Measurements from ENCODE around the gene CLIP1. TPM values are rescaled to one million over a fixed set of nuclear protein-coding genes. Genes with fewer than 3 reads are reported as not detected.

Gene CLIP1
- total RNA-seq, 1 experiment from 2014 or later = 62.2 TPM

DNA sequence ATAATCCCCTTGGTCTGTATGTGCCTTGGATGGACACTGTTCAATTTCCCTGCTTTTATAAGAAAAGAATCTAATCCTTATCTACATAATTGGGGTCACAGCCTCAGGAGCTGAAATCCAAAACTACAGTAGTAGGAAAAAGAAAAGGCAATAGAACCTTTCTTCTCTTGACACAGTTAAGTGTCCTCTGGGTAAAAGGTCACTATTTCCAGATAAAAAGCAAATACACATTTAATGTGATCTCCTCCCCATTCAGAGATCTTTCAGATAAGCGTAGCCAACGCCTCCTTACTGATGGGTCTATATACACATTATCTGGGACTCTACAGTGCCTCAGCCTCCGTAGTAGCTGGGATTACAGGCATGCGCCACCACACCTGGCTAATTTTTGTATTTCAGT, 73.4 kb downstream of the CLIP1 start:
- CTCF ChIA-PET = no interaction called here
- POLR2A ChIA-PET (ENCODE audit: low non-redundant PET) = no interaction called here
- H3K4me3 ChIP-seq (ENCODE audit: low read depth, low read length, poor library complexity, severe bottlenecking) = no peak overlapping the region
- no peaks in the 10 kb centered on the region for H3K9me3 ChIP-seq (ENCODE audit: low read depth, low read length, poor library complexity, severe bottlenecking)
- intact Hi-C loops (cut with micrococcal nuclease; ENCODE audit: unreplicated experiment) = no loop called here
- TF ChIP-seq EZH2 (IDR thresholded peaks at IDR 0.05; ENCODE audit: borderline replicate concordance, low read depth, low read length, poor library complexity, severe bottlenecking) = no peak
- TF ChIP-seq, protein P1, sequence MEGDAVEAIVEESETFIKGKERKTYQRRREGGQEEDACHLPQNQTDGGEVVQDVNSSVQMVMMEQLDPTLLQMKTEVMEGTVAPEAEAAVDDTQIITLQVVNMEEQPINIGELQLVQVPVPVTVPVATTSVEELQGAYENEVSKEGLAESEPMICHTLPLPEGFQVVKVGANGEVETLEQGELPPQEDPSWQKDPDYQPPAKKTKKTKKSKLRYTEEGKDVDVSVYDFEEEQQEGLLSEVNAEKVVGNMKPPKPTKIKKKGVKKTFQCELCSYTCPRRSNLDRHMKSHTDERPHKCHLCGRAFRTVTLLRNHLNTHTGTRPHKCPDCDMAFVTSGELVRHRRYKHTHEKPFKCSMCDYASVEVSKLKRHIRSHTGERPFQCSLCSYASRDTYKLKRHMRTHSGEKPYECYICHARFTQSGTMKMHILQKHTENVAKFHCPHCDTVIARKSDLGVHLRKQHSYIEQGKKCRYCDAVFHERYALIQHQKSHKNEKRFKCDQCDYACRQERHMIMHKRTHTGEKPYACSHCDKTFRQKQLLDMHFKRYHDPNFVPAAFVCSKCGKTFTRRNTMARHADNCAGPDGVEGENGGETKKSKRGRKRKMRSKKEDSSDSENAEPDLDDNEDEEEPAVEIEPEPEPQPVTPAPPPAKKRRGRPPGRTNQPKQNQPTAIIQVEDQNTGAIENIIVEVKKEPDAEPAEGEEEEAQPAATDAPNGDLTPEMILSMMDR (conservative IDR thresholded peaks at IDR 0.05; ENCODE audit: low read depth, low read length) = no peak
- no peak for DNase-seq (ENCODE audit: low spot score)
- no TSS peak for BruUV-seq (replicated peaks)
- peaks cover 13% of the 10 kb centered on the region for H3K36me3 ChIP-seq (ENCODE audit: insufficient read depth, low read length, poor library complexity, severe bottlenecking)
- H3K4me1 ChIP-seq (ENCODE audit: insufficient read depth, low read length, poor library complexity, severe bottlenecking) = no peaks in the 10 kb centered on the region
- no peaks in the 10 kb centered on the region for H3K27me3 ChIP-seq (replicated peaks; ENCODE audit: insufficient read depth, low read depth, low read length, poor library complexity)
- no peak overlapping the region for H3K27ac ChIP-seq (ENCODE audit: low read depth, low read length, poor library complexity, severe bottlenecking)

DNA sequence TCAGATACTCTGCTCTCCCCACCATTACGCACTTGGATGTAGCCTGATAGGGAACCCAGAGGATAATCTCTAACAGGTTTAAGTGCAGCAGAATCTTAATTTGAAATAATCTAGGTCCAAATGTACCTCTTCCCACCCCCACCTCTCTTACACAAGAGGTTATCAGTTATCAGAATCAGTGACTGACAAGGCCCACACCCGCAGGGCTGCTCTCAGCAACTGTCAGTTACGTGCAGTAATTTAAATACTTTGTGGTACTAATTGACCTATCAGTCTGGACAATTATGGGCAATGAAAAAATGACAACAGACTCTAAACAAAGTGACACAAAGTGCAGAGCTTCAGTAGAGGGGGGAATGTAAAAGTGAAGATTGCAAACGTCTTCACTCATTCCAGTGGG, 74.0 kb downstream of the CLIP1 start:
- TF ChIP-seq, protein P1 (conservative IDR thresholded peaks at IDR 0.05; ENCODE audit: low read depth, low read length) = no peak
- TF ChIP-seq EZH2 (IDR thresholded peaks at IDR 0.05; ENCODE audit: borderline replicate concordance, low read depth, low read length, poor library complexity, severe bottlenecking) = no peak
- H3K27me3 ChIP-seq (replicated peaks; ENCODE audit: insufficient read depth, low read depth, low read length, poor library complexity) = no peaks in the 10 kb centered on the region
- intact Hi-C loops (cut with micrococcal nuclease; ENCODE audit: unreplicated experiment) = no loop called here
- no peaks in the 10 kb centered on the region for H3K9me3 ChIP-seq (ENCODE audit: low read depth, low read length, poor library complexity, severe bottlenecking)
- H3K27ac ChIP-seq (ENCODE audit: low read depth, low read length, poor library complexity, severe bottlenecking) = no peak overlapping the region
- H3K36me3 ChIP-seq (ENCODE audit: insufficient read depth, low read length, poor library complexity, severe bottlenecking) = peaks cover 13% of the 10 kb centered on the region
- DNase-seq (ENCODE audit: low spot score) = no peak
- no peaks in the 10 kb centered on the region for H3K4me1 ChIP-seq (ENCODE audit: insufficient read depth, low read length, poor library complexity, severe bottlenecking)
- CTCF ChIA-PET = no interaction called here
- H3K4me3 ChIP-seq (ENCODE audit: low read depth, low read length, poor library complexity, severe bottlenecking) = no peak overlapping the region
- POLR2A ChIA-PET (ENCODE audit: low non-redundant PET) = no interaction called here
- BruUV-seq (replicated peaks) = no TSS peak

DNA sequence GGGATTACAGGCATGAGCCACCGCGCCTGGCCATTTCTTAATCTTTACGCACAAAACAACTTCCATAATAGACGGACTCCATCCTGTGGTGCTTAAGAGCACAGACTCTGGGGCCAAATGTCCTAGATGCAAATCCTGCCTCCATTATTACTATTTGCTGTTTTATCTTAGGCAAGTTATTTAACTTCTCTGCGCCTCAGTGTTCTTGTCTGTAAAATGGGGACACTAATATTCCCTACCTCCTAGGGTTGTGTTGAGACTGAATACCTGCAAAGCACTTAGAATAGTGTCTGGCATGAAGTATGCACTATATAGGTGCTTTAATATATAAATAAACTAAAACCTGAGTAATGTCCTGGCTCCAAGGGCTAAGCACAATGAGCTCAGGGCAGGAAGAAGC, 76.4 kb downstream of the CLIP1 start:
- intact Hi-C loops (cut with micrococcal nuclease; ENCODE audit: unreplicated experiment) = no loop called here
- no peak overlapping the region for H3K4me3 ChIP-seq (ENCODE audit: low read depth, low read length, poor library complexity, severe bottlenecking)
- H3K27ac ChIP-seq (ENCODE audit: low read depth, low read length, poor library complexity, severe bottlenecking) = no peak overlapping the region
- DNase-seq (ENCODE audit: low spot score) = no peak
- H3K27me3 ChIP-seq (replicated peaks; ENCODE audit: insufficient read depth, low read depth, low read length, poor library complexity) = no peaks in the 10 kb centered on the region
- H3K9me3 ChIP-seq (ENCODE audit: low read depth, low read length, poor library complexity, severe bottlenecking) = no peaks in the 10 kb centered on the region
- POLR2A ChIA-PET (ENCODE audit: low non-redundant PET) = no interaction called here
- no peaks in the 10 kb centered on the region for H3K4me1 ChIP-seq (ENCODE audit: insufficient read depth, low read length, poor library complexity, severe bottlenecking)
- no TSS peak for BruUV-seq (replicated peaks)
- H3K36me3 ChIP-seq (ENCODE audit: insufficient read depth, low read length, poor library complexity, severe bottlenecking) = peaks cover 3% of the 10 kb centered on the region
- TF ChIP-seq EZH2 (IDR thresholded peaks at IDR 0.05; ENCODE audit: borderline replicate concordance, low read depth, low read length, poor library complexity, severe bottlenecking) = no peak
- TF ChIP-seq, protein P1 (conservative IDR thresholded peaks at IDR 0.05; ENCODE audit: low read depth, low read length) = no peak
- CTCF ChIA-PET = no interaction called here

Measured in A673 (cell line).